SK-N-MC (cell line): ENCODE measurements around the gene MAP3K7.

Experiments
- EZH2 ChIP-seq: fragments of 200-600 bp; sonication (generic); IDR thresholded peaks from one replicate; pipeline ENCODE4 v1.6.1; 2017; ENCODE audit warnings: antibody characterized with exemption
- FOXP2 ChIP-seq: optimal IDR thresholded peaks from 2 replicates; pipeline ENCODE3; 2011; ENCODE audit warnings: mild to moderate bottlenecking, moderate library complexity; ENCODE audit not compliant: insufficient read depth; ENCODE audit errors: extremely low read length, control extremely low read depth
- POLR2AphosphoS5 ChIP-seq: IDR thresholded peaks from 2 replicates; pipeline ENCODE4 v1.6.1; 2012; ENCODE audit warnings: mild to moderate bottlenecking, low read depth, low read length, borderline replicate concordance

DNA sequence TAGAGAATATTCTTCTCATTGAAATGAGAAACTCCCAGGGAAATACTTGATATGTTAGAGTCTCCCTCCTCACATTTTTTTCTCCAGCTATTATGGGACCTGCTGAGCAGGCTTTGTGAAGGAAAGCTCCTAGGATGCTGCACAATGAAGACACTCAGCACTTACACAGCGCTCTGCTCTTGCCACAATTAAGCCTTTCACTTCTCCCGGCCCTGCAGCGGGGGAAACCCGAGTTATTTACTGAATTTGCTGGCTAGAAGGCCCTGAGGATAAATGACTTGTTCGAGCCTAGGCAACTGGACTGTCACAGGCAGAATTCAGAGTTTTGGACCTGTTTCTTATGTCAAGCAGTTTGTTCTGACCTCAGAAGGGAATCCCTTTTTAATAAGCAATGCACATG, 102.0 kb downstream of the MAP3K7 start:
- TF ChIP-seq POLR2AphosphoS5 (no peak), EZH2 (no peak), FOXP2 (no peak)
